ENCODE data around the gene UNC119.

UNC119 gene

DNA sequence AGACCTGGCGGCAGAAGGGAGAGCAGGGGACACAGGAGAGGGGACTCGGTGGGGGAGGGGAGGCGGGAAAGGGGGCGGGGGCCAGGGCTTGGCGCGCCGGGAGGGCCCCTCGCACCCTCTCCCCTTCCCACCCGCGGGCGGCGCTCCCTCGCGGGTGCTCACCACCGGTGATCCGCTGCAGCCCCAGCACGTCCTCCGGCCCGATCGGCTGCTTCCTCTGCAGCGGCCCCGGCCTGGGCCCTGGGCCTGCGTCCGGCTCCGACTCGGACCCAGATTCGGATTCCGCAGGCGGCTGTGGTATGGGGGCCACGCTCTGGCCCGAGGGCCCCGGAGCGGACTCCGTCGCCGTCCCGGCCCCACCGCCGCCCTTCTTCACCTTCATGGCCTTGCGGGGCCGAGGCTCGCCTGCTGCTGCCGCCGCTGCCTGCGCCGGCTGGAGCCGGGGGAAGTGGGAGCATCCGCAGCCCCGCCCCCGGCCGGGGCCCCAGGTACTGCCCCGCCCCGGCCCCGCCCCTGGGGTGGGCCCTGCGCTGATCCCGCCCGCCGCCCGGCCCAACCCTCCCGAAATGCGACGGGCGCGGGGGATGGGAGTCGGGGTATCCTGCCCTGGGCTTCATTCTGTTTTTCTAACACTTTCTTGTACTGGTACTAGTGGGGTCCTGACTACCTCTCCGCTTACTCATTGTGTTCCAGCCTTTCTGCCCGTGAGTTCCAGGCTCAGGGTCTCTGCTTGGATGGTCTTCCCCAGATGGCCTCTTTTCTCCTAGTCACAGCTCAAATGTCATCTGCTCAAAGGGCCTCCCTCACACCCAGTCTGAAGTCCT lies at the start of gene UNC119:
TSS of gene UNC119 (minus strand) at position 449 of the 824 bp plus-strand sequence. CDS start at position 382, 67 bp downstream.
- peak; percentile 65 for DNase-seq (ENCODE audit: low spot score)

DNA sequence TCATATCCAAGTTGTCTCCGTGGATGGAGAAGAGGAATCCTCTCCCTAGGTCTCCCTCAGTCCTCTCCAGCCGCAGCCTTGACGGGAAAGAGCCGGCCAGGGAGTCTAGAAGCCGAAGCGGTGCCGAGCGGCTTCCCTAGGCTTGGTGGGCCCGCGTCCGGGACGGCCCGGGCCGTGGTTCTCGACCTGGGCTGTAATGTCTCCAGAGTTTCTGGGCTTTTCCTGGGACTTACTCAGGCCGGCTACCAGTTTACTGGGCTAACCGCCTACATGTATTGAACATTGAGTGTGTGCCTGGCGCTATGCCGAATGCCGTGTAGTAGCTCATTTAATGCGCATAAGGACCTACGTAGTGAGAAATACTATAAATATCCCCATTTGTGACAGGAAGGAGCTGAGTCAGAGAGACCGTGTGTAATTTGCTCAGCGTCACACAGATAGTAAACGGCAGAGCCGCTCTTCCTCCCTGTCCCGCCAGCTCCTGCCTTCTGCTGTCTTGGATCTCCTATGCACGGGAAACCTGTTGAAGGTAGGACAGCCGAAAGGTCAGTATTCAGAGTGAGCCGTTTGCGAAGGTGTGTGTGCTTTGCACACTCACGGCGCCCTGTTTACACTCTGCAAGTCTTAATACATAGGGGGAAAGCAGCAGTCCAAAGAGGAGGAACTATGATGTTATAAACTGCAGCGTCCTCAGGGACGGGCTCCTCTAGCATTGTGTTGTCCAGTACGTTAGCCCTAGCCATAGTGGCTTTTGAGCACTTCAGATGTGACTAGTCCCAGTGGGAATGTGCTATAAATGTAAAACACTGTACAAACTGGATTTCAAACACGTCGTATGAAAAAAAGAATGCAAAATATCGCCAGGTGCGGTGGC lies 47.1 kb upstream of the UNC119 start:
- DNase-seq (ENCODE audit: low spot score), result peak; percentile 67

DNA sequence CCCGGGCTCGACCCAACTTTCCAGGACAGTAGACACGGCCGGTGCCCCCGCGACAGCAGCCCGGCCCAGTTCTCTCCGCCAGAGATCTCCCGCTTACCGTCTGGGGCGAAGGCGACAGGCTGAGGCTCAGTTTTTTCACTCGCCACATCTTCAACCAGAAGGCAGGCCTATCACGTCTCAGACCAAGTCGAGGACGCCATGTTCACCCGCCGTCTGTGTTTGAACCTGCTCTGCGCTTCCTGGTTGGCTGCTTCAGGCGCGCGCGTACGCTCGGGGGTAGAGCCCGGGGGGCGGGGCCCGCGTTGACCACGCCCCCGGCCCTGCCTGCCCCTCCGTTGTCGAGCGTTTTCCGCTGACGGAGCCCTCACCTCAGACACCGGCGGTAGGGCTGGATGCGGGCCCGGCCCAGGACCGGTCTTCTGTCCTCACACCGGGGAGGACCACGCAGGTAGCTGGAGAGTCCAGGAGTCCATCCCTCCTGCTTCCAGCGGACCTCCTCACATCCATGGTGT lies 46.4 kb upstream of the UNC119 start, which contains the start of gene SPAG5:
TSS of gene SPAG5 (minus strand) at position 227 of the 512 bp plus-strand sequence. CDS start at position 148, 79 bp downstream.
- peak; percentile 93 for DNase-seq (ENCODE audit: low spot score)

GRCh38 chr17:28598389-28598788 lies 46.0 kb upstream of the UNC119 start:
- DNase-seq (ENCODE audit: low spot score), result no peak

- no peak for DNase-seq (ENCODE audit: low spot score)
These were observed 45.4 kb upstream of the UNC119 start for GRCh38 chr17:28597606-28598383.

- no peak for DNase-seq (ENCODE audit: low spot score)
These were observed 39.8 kb upstream of the UNC119 start for GRCh38 chr17:28592260-28592659.

DNA sequence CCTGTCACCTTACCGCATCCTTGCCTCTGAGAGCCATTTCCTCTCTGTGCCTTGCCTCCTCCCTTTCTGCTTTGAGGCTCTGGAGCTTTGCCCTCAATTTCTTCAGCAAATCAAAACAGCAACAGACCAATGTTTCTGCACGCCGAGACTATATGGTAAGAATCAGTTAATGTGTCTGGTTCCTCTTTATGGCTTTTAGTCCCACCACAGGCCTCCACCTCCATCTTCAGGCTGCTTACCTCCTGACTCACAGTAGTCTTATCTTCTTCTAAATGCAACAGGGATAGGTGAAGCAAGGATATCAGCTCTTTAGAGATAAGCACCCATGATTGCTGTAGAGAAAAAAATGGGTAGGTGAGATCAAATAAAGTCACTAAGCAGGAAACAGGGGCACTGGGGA lies 33.4 kb upstream of the UNC119 start:
- no peak for DNase-seq (ENCODE audit: low spot score)

GRCh38 chr17:28584434-28584833 lies 32.0 kb upstream of the UNC119 start:
- DNase-seq (ENCODE audit: low spot score), result no peak

- DNase-seq (ENCODE audit: low spot score), result no peak
These were observed 30.1 kb upstream of the UNC119 start for GRCh38 chr17:28582513-28582912.

GRCh38 chr17:28580959-28581358 lies 28.5 kb upstream of the UNC119 start:
- DNase-seq (ENCODE audit: low spot score), result no peak

- DNase-seq (ENCODE audit: low spot score), result no peak
These were observed 27.1 kb upstream of the UNC119 start for GRCh38 chr17:28579526-28579925.

- no peak for DNase-seq (ENCODE audit: low spot score)
These were observed 26.1 kb upstream of the UNC119 start for GRCh38 chr17:28578246-28579195.

- peak; percentile 48 for DNase-seq (ENCODE audit: low spot score)
These were observed 25.0 kb upstream of the UNC119 start for GRCh38 chr17:28577466-28577824.

DNA sequence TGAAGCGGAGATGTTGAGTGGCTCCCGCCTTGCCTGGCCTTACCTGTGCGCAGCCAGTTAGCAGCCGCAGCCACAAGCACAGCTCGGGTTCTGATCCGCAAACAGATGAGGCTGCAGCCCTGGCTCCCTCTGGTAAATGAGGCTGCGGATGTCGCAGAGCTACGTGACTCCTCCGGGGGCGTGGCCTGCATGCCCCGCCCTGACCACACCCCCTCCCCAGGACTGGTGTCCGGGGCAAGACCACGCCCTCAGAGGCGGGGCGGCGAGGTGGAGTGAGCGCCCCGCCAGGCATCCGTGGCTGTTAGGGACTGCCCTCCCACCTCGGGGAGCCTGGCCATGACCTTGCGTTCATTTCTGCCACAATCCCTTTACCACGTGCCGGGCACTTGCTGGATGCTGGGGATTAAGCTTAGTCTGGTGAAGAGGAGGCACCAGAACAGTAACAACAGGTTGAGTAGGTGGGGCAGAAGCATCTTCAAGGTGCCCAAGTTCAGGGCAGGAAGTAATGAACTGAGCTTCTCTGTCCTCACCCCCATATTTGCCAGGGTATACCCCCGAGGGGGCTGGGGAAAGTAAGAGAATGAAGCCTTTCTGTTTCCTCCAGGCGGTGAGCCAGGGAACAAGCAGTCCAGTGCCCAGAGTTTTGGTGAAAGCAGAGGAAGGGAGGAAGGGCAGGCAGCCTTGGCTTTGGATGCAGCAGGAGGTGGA lies 24.5 kb upstream of the UNC119 start, which contains the start of gene ALDOC:
TSS of gene ALDOC (minus strand) at position 138 of the 708 bp plus-strand sequence. CDS start 1,363 bp downstream, outside the sequence.
- DNase-seq (ENCODE audit: low spot score), result peak; percentile 97

DNA sequence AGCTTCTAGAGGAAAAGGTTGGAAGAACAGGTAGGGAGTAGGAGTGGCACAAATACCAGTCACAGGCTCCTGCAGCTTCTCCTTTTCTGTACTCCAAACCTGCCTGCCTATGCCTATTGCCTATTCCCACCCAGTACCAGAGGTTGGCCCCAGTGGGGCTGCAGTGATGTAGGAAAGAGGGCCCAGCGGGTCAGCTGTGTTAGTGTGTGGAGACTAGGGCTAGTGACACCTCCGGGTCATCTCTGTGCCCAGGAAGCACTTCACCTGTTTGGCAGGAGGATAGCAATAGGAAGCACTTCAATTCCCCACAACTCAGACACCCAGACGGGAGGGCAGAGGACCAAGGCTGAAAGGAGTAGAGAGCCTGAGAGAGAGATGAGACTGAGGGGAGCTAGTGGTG lies 23.6 kb upstream of the UNC119 start:
- peak; percentile 48 for DNase-seq (ENCODE audit: low spot score)

DNA sequence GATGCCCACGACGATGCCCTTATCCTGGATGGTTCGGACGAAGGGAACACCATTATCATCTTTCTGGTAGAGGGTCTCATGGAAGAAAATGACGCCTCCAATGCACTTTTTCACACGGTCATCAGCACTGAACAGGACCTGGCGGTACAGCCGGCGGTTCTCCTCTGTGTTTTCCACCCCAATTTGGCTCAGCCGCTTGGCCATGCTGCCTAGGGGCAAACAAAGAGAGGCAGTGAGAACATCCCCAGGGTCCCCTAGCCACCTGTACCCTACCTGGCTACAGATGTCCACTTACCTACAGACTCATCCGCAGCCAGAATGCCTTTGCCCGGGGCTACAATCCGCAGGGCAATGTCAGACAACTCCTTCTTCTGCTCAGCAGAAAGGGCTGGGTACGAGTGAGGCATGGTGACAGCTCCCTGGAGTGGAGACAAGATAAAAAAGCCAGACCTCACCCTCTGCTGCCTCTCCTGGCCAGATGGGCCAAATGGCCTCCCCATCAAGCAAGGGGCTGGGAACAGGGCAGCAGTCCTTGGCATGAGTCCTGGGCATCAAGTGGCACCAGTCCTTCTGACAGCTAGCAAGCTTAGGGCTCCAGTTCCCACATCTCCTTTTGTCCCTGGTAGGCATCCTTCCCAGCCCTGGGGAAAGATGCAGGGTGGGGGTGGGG lies 22.8 kb upstream of the UNC119 start:
- peak; percentile 85 for DNase-seq (ENCODE audit: low spot score)

DNA sequence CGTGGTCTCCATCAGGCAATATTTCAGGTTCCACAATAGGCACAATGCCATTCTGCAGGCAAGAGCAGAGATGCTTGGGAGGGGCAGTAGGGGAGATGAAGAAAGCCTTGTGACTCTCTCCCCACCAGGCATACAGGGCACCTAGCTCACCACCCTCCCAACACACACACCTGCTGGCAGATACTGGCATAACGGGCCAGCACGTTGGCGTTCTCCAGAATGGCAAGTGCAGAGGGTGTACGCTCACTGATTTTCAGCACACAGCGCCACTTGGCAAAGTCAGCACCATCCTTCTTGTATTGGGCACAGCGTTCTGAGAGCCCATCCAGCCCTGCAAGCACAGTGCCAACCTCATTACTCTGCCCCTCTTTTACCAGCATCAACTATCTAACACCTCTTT lies 22.1 kb upstream of the UNC119 start:
- DNase-seq (ENCODE audit: low spot score), result no peak

- DNase-seq (ENCODE audit: low spot score), result no peak
These were observed 21.6 kb upstream of the UNC119 start for GRCh38 chr17:28573966-28574480.

- DNase-seq (ENCODE audit: low spot score), result no peak
These were observed 21.1 kb upstream of the UNC119 start for GRCh38 chr17:28573521-28573920.

Data from cerebellar cortex (tissue), 1 donor.